PC-9 (cell line): ENCODE measurements around the gene TBC1D8.

ENCODE experiments used
- CTCF ChIP-seq: fragments of 200-600 bp; sonication (generic); conservative IDR thresholded peaks from 2 replicates; pipeline ENCODE4 v1.6.1; 2017; ENCODE audit warnings: mixed run types, antibody characterized with exemption, mild to moderate bottlenecking, moderate library complexity
- EZH2 ChIP-seq: fragments of 200-600 bp; sonication (generic); IDR thresholded peaks from 2 replicates; pipeline ENCODE4 v1.8.0; 2017; ENCODE audit warnings: antibody characterized with exemption, low read depth

- no peak for TF ChIP-seq CTCF
- TF ChIP-seq EZH2 = no peak
These were observed 163.6 kb downstream of the TBC1D8 start for GRCh38 chr2:100987536-100987935.
